A673 (cell line): Measurements from ENCODE around the gene GCNT4. TPM values are rescaled to one million over a fixed set of nuclear protein-coding genes. Genes with fewer than 3 reads are reported as not detected.

Source experiments
- BruUV-seq: library from RNA; stranded (reverse); fragments of 400-500 nt; replicated peaks from 2 replicates; lab custom pipeline; 2021; lab: Mats Ljungman, UMichigan
- CTCF ChIA-PET: fragments of 300-600 bp; sonication (Branson Sonifier 250); formaldehyde crosslinking; loops from one replicate; lab custom pipeline; 2022; ENCODE audit warnings: antibody characterized with exemption; lab: Charles Lee
- POLR2A ChIA-PET: fragments of 300-600 bp; sonication (Branson Sonifier 250); formaldehyde crosslinking; loops from one replicate; lab custom pipeline; 2022; ENCODE audit warnings: antibody characterized with exemption; ENCODE audit not compliant: low non-redundant PET; lab: Charles Lee
- DNase-seq: peaks from one replicate; pipeline ENCODE4 v3.0.0-alpha.2; 2015; ENCODE audit warnings: low spot score
- H3K27ac ChIP-seq: fragments of 200-600 bp; sonication (generic); 2 replicates; pipeline ENCODE4 v1.5.1; 2016; ENCODE audit warnings: mixed run types, low read depth, mild to moderate bottlenecking, mixed read lengths, antibody characterized with exemption, low read length; ENCODE audit not compliant: poor library complexity, severe bottlenecking
- H3K27me3 ChIP-seq: fragments of 200-600 bp; sonication (generic); replicated peaks from 2 replicates; pipeline ENCODE4 v1.6.1; 2017; ENCODE audit warnings: mixed run types, low read depth, mild to moderate bottlenecking, mixed read lengths, antibody characterized with exemption, low read length; ENCODE audit not compliant: insufficient read depth, poor library complexity
- H3K36me3 ChIP-seq: fragments of 200-600 bp; sonication (generic); 2 replicates; pipeline ENCODE4 v1.6.1; 2016; ENCODE audit warnings: mixed run types, mild to moderate bottlenecking, mixed read lengths, antibody characterized with exemption, low read length; ENCODE audit not compliant: insufficient read depth, poor library complexity, severe bottlenecking
- H3K4me1 ChIP-seq: fragments of 200-600 bp; sonication (generic); 2 replicates; pipeline ENCODE4 v1.6.1; 2017; ENCODE audit warnings: mixed run types, mild to moderate bottlenecking, mixed read lengths, antibody characterized with exemption, low read length; ENCODE audit not compliant: insufficient read depth, poor library complexity, severe bottlenecking
- H3K4me3 ChIP-seq: fragments of 200-600 bp; sonication (generic); 2 replicates; pipeline ENCODE4 v1.5.1; 2016; ENCODE audit warnings: low read depth, mixed run types, mild to moderate bottlenecking, mixed read lengths, low read length; ENCODE audit not compliant: poor library complexity, severe bottlenecking
- H3K9me3 ChIP-seq: fragments of 200-600 bp; sonication (generic); 2 replicates; pipeline ENCODE4 v1.6.1; 2016; ENCODE audit warnings: mixed run types, low read depth, mild to moderate bottlenecking, mixed read lengths, antibody characterized with exemption, low read length; ENCODE audit not compliant: poor library complexity, severe bottlenecking
- CTCF ChIP-seq: fragments of 300-800, 200-600 bp; sonication (generic); conservative IDR thresholded peaks from 2 replicates; pipeline ENCODE4 v1.5.1; 2017; ENCODE audit warnings: low read depth, mild to moderate bottlenecking, antibody characterized with exemption, low read length, moderate library complexity, mixed read lengths
- EZH2 ChIP-seq: fragments of 200-600 bp; sonication (generic); IDR thresholded peaks from 2 replicates; pipeline ENCODE4 v1.6.1; 2017; ENCODE audit warnings: borderline replicate concordance, low read depth, mild to moderate bottlenecking, mixed read lengths, antibody characterized with exemption, low read length; ENCODE audit not compliant: poor library complexity, severe bottlenecking
- intact Hi-C: fragments of 100-400 bp; cut with micrococcal nuclease; formaldehyde crosslinking; loops from one replicate; pipeline ENCODE4 v1.10.0; 2022; ENCODE audit not compliant: unreplicated experiment
- total RNA-seq: library from RNA; stranded (reverse); gene quantifications from 2 replicates; pipeline ENCODE4 v1.2.3, GENCODE V29; 2021

Gene GCNT4
- total RNA-seq, 1 experiment from 2014 or later = 2.5 TPM

- TF ChIP-seq CTCF (peak; percentile 85), EZH2 (no peak)
- BruUV-seq = no TSS peak
- ChIA-PET CTCF (interaction anchor here (0.6 to 0.8 kb wide), 2 partner anchors 188 to 1111 kb away, joined by 3 to 5 read pairs; no protein-coding TSS in a partner anchor), POLR2A (no interaction called here)
- no peaks in the 10 kb centered on the region for H3K9me3 ChIP-seq
- H3K36me3 ChIP-seq = no peaks in the 10 kb centered on the region
- no peak overlapping the region for H3K27ac ChIP-seq
- H3K27me3 ChIP-seq = peaks cover 26% of the 10 kb centered on the region
- H3K4me3 ChIP-seq = no peak overlapping the region
- peak; percentile 71 for DNase-seq
- H3K4me1 ChIP-seq = peaks cover 14% of the 10 kb centered on the region
- intact Hi-C loops = loop anchor here (5.0 to 10.0 kb wide), 3 partner anchors 188 to 375 kb away; partner anchors contain the start of genes ANKRD31 and HMGCR
Observed at GRCh38 chr5:75049456-75050351, 2.7 kb downstream of the GCNT4 start.

- H3K27ac ChIP-seq = no peak overlapping the region
- H3K27me3 ChIP-seq = peaks cover 14% of the 10 kb centered on the region
- no peak for DNase-seq
- intact Hi-C loops = loop anchor here (5.0 kb wide), 1 partner anchor 189 kb away; the partner anchor contains the start of gene ANKRD31
- CTCF ChIA-PET = interaction anchor here (1.2 kb wide), 1 partner anchor 12 kb away, joined by 3 read pairs; no protein-coding TSS in a partner anchor
- H3K4me3 ChIP-seq = no peak overlapping the region
- BruUV-seq = no TSS peak
- POLR2A ChIA-PET = no interaction called here
- H3K9me3 ChIP-seq = no peaks in the 10 kb centered on the region
- no peaks in the 10 kb centered on the region for H3K36me3 ChIP-seq
- TF ChIP-seq CTCF (no peak), EZH2 (no peak)
- H3K4me1 ChIP-seq = peaks cover 9% of the 10 kb centered on the region
Observed at GRCh38 chr5:75048457-75048953, 3.9 kb downstream of the GCNT4 start.

GRCh38 chr5:75047356-75047755 lies 5.0 kb downstream of the GCNT4 start:
- Histone ChIP-seq H3K36me3 (no peaks in the 10 kb centered on the region), H3K27ac (no peak overlapping the region), H3K4me1 (peaks cover 6% of the 10 kb centered on the region), H3K27me3 (peaks cover 9% of the 10 kb centered on the region), H3K4me3 (no peak overlapping the region), H3K9me3 (no peaks in the 10 kb centered on the region)
- ChIA-PET CTCF (no interaction called here), POLR2A (no interaction called here)
- intact Hi-C loops = loop anchor here (5.0 kb wide), 1 partner anchor 190 kb away; the partner anchor contains the start of gene ANKRD31
- DNase-seq = no peak
- BruUV-seq = no TSS peak
- TF ChIP-seq EZH2 = no peak
- no peak for TF ChIP-seq CTCF
